Brain microvascular endothelial cell (primary cell): ENCODE measurements around the gene SLC35C1.

Experiments
- DNase-seq: peaks from one replicate; pipeline ENCODE4 v3.0.0-alpha.2; 2020
- H3K27ac ChIP-seq: fragments of 250-450 bp; sonication (Bioruptor Pico); 2 replicates; pipeline ENCODE4 v1.5.1; 2020; ENCODE audit warnings: mild to moderate bottlenecking, moderate library complexity
- H3K27me3 ChIP-seq: fragments of 250-450 bp; sonication (Bioruptor Pico); replicated peaks from 2 replicates; pipeline ENCODE4 v1.5.1; 2020; ENCODE audit warnings: mild to moderate bottlenecking
- H3K36me3 ChIP-seq: fragments of 250-450 bp; sonication (Bioruptor Pico); replicated peaks from 2 replicates; pipeline ENCODE4 v1.5.1; 2020; ENCODE audit warnings: mild to moderate bottlenecking
- H3K4me3 ChIP-seq: 2 replicates; pipeline ENCODE4 v1.5.1; 2011; ENCODE audit warnings: low read depth, mild to moderate bottlenecking, control low read depth, low read length, moderate library complexity
- CTCF ChIP-seq: IDR thresholded peaks from 2 replicates; pipeline ENCODE4 v1.5.1; 2011; ENCODE audit warnings: low read depth, mild to moderate bottlenecking, moderate library complexity, low read length, control low read depth, inconsistent platforms; ENCODE audit errors: missing control alignments
- in situ Hi-C: cut with HindIII; loops from 2 replicates; pipeline ENCODE4 v1.10.0; 2017; ENCODE audit warnings: low sequenced_read_pairs, low pct_ligation_motif_present

The SLC35C1 gene

GRCh38 chr11:45771193-45771565, 33.8 kb upstream of the SLC35C1 start:
- DNase-seq: peak; percentile 44
- Histone ChIP-seq H3K27ac (no peak overlapping the region), H3K27me3 (no peaks in the 10 kb centered on the region), H3K36me3 (no peaks in the 10 kb centered on the region), H3K4me3 (peak overlapping the region; percentile 55)
- in situ Hi-C loops: loop anchor here (25.0 kb wide), 1 partner anchor 384 kb away; no protein-coding TSS in a partner anchor
- TF ChIP-seq CTCF: peak; percentile 89

GRCh38 chr11:45771566-45772448, 33.1 kb upstream of the SLC35C1 start:
- peak; percentile 65 for DNase-seq
- no peaks in the 10 kb centered on the region for H3K27me3 ChIP-seq
- H3K36me3 ChIP-seq: no peaks in the 10 kb centered on the region
- TF ChIP-seq CTCF: peak; percentile 96
- peak overlapping the region; percentile 55 for H3K4me3 ChIP-seq
- H3K27ac ChIP-seq: no peak overlapping the region
- in situ Hi-C loops: loop anchor here (25.0 kb wide), 1 partner anchor 385 kb away; no protein-coding TSS in a partner anchor

- in situ Hi-C loops: loop anchor here (25.0 kb wide), 1 partner anchor 385 kb away; no protein-coding TSS in a partner anchor
- TF ChIP-seq CTCF: no peak
- no peak for DNase-seq
- no peak overlapping the region for H3K27ac ChIP-seq
- no peak overlapping the region for H3K4me3 ChIP-seq
- H3K27me3 ChIP-seq: no peaks in the 10 kb centered on the region
- H3K36me3 ChIP-seq: no peaks in the 10 kb centered on the region
Measured at GRCh38 chr11:45772449-45772774, 32.5 kb upstream of the SLC35C1 start.

- Histone ChIP-seq H3K27me3 (no peaks in the 10 kb centered on the region), H3K27ac (no peak overlapping the region), H3K4me3 (no peak overlapping the region), H3K36me3 (no peaks in the 10 kb centered on the region)
- DNase-seq: no peak
- in situ Hi-C loops: loop anchor here (25.0 kb wide), 1 partner anchor 386 kb away; no protein-coding TSS in a partner anchor
- TF ChIP-seq CTCF: no peak
Measured at GRCh38 chr11:45772986-45773785, 31.8 kb upstream of the SLC35C1 start.

GRCh38 chr11:45773786-45774655, 30.9 kb upstream of the SLC35C1 start:
- H3K27ac ChIP-seq: no peak overlapping the region
- H3K4me3 ChIP-seq: no peak overlapping the region
- TF ChIP-seq CTCF: no peak
- H3K27me3 ChIP-seq: no peaks in the 10 kb centered on the region
- no peak for DNase-seq
- H3K36me3 ChIP-seq: no peaks in the 10 kb centered on the region
- in situ Hi-C loops: loop anchor here (25.0 kb wide), 1 partner anchor 387 kb away; no protein-coding TSS in a partner anchor
